A549 (cell line): ENCODE measurements around the gene KCNJ9.

Experiments used
- CBX8 ChIP-seq: fragments of 200-600 bp; sonication (generic); IDR thresholded peaks from 2 replicates; pipeline ENCODE4 v1.6.1; 2016
- EP300 ChIP-seq, 2 experiments: fragments of >200 bp; sonication (Bioruptor Twin); formaldehyde crosslinking; IDR thresholded peaks; 2 replicates in 1 of 2; 3 replicates in 1 of 2; pipeline ENCODE4 v1.6.1; 2016 to 2017
- HOXA7 ChIP-seq: fragments of 250-450 bp; sonication (Bioruptor Pico); IDR thresholded peaks from 2 replicates; pipeline ENCODE4 v1.5.0; 2020; ENCODE audit warnings: mild to moderate bottlenecking, moderate library complexity
- JUN ChIP-seq, 2 experiments: fragments of >200 bp; sonication (Bioruptor Twin); formaldehyde crosslinking; IDR thresholded peaks; 2 replicates in 1 of 2; 3 replicates in 1 of 2; pipeline ENCODE4 v1.6.1; 2016 to 2017
- KDM5A ChIP-seq: fragments of 200-600 bp; sonication (generic); IDR thresholded peaks from 2 replicates; pipeline ENCODE4 v1.6.1; 2016; ENCODE audit warnings: antibody characterized with exemption, mild to moderate bottlenecking
- MAZ ChIP-seq: fragments of 150-350 bp; IDR thresholded peaks from 2 replicates; pipeline ENCODE4 v1.6.1; 2014; ENCODE audit warnings: antibody characterized with exemption, low read depth, low read length, borderline replicate concordance
- MYC ChIP-seq: IDR thresholded peaks from 2 replicates; pipeline ENCODE4 v1.6.1; 2012; ENCODE audit warnings: mild to moderate bottlenecking, inconsistent platforms, low read length, improper control_type of control experiment, borderline replicate concordance
- POLR2A ChIP-seq: IDR thresholded peaks from 2 replicates; pipeline ENCODE4 v1.6.1; 2012; ENCODE audit warnings: mild to moderate bottlenecking, low read length
- RAD21 ChIP-seq, 2 experiments: fragments of >200 bp in 1 of 2; sonication (Bioruptor Twin) in 1 of 2; formaldehyde crosslinking in 1 of 2; IDR thresholded peaks in 1 of 2; conservative IDR thresholded peaks in 1 of 2; 2 replicates in 1 of 2; 3 replicates in 1 of 2; pipeline ENCODE4 v1.6.1; 2012 to 2018; ENCODE audit warnings: inconsistent platforms in 1 of 2
- REST ChIP-seq: fragments of 200-600 bp; sonication (generic); IDR thresholded peaks from 2 replicates; pipeline ENCODE4 v1.6.1; 2016; ENCODE audit warnings: antibody characterized with exemption, mild to moderate bottlenecking, moderate library complexity
- TF ChIP-seq, protein P1 (sequence below): fragments of >200 bp; sonication (Bioruptor Twin); formaldehyde crosslinking; IDR thresholded peaks from 3 replicates; pipeline ENCODE4 v1.5.1; 2016
- TF ChIP-seq, protein P2 (sequence below): fragments of 150-350 bp; IDR thresholded peaks from 2 replicates; pipeline ENCODE4 v1.6.1; 2014; ENCODE audit warnings: low read depth, mild to moderate bottlenecking, low read length
- TF ChIP-seq, protein P3 (sequence below): fragments of 250-450 bp; sonication (Bioruptor Pico); IDR thresholded peaks from 2 replicates; pipeline ENCODE4 v1.5.0; 2020; ENCODE audit warnings: low read depth, mild to moderate bottlenecking, moderate library complexity

GRCh38 chr1:160078512-160079195, 2.7 kb upstream of the KCNJ9 start:
- TF ChIP-seq, protein P1, sequence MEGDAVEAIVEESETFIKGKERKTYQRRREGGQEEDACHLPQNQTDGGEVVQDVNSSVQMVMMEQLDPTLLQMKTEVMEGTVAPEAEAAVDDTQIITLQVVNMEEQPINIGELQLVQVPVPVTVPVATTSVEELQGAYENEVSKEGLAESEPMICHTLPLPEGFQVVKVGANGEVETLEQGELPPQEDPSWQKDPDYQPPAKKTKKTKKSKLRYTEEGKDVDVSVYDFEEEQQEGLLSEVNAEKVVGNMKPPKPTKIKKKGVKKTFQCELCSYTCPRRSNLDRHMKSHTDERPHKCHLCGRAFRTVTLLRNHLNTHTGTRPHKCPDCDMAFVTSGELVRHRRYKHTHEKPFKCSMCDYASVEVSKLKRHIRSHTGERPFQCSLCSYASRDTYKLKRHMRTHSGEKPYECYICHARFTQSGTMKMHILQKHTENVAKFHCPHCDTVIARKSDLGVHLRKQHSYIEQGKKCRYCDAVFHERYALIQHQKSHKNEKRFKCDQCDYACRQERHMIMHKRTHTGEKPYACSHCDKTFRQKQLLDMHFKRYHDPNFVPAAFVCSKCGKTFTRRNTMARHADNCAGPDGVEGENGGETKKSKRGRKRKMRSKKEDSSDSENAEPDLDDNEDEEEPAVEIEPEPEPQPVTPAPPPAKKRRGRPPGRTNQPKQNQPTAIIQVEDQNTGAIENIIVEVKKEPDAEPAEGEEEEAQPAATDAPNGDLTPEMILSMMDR = peak; percentile 54
- TF ChIP-seq MYC (no peak), JUN (IDR thresholded peaks at IDR 0.05) (no peak), EP300 (IDR thresholded peaks at IDR 0.05) (no peak), CBX8 (no peak), MAZ (no peak), HOXA7 (CRISPR knock-in tag) (no peak), REST (no peak), KDM5A (no peak), RAD21 (conservative IDR thresholded peaks at IDR 0.05 in 1 of 2, IDR thresholded peaks at IDR 0.05 in 1 of 2) (peak; percentile 44 to 49), POLR2A (no peak)
- TF ChIP-seq, protein P2, sequence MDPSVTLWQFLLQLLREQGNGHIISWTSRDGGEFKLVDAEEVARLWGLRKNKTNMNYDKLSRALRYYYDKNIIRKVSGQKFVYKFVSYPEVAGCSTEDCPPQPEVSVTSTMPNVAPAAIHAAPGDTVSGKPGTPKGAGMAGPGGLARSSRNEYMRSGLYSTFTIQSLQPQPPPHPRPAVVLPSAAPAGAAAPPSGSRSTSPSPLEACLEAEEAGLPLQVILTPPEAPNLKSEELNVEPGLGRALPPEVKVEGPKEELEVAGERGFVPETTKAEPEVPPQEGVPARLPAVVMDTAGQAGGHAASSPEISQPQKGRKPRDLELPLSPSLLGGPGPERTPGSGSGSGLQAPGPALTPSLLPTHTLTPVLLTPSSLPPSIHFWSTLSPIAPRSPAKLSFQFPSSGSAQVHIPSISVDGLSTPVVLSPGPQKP = no peak
- TF ChIP-seq, protein P3, sequence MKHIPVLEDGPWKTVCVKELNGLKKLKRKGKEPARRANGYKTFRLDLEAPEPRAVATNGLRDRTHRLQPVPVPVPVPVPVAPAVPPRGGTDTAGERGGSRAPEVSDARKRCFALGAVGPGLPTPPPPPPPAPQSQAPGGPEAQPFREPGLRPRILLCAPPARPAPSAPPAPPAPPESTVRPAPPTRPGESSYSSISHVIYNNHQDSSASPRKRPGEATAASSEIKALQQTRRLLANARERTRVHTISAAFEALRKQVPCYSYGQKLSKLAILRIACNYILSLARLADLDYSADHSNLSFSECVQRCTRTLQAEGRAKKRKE (CRISPR knock-in tag) = no peak
